NK-92 (cell line): ENCODE measurements around the gene USP47.

Experiments
- DNase-seq: peaks from one replicate; lab custom pipeline; 2025; ENCODE audit not compliant: unreplicated experiment; lab: John Stamatoyannopoulos, UW

Gene USP47

DNA sequence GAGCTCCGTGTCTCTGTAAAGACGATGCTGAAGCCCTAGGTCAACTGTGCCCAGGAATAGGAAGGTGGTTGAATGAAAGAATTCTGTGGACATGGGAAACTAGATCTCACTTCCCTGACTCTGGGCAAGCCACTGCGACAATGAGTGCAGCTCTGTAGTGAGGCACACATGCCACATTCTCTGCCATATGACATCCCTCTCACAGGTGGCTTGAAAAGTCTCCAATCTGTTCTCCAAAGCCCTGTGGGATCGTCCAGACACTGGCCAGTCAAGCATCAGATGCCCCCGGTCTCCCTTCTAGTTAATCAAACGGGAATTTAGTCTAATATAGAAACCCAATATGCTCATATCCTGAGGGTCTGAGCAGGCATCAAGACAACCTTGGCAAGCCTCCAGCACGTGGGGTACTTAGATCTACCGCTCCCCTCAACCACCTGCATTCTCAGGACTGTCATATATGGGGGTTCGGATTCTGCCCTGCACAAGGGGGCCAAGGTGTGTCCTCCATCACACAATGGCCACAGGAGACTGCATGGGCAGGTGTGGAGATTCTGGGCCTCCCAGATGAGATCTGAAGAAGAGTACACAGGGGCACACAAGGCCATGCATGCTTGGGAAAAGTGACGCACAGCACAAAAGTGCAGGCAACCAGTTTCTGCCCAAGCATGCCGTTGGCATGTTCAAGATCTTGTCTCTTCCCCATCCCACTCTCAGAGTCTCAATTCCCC, 154.7 kb downstream of the USP47 start:
- DNase-seq = no peak

DNA sequence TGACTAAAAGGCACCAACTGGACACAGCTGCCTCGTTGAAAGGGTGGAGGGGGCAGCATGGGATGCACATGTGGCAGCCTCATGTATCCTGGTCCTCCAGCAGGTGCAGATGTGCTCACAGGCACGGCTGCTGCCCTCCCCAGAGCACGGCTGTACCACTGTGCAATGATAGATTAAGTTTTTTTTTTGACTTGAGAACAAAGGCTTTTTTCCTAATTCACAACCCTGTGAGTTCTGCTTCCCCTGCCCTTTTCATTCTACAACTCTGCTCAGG, 155.2 kb downstream of the USP47 start:
- no peak for DNase-seq

DNA sequence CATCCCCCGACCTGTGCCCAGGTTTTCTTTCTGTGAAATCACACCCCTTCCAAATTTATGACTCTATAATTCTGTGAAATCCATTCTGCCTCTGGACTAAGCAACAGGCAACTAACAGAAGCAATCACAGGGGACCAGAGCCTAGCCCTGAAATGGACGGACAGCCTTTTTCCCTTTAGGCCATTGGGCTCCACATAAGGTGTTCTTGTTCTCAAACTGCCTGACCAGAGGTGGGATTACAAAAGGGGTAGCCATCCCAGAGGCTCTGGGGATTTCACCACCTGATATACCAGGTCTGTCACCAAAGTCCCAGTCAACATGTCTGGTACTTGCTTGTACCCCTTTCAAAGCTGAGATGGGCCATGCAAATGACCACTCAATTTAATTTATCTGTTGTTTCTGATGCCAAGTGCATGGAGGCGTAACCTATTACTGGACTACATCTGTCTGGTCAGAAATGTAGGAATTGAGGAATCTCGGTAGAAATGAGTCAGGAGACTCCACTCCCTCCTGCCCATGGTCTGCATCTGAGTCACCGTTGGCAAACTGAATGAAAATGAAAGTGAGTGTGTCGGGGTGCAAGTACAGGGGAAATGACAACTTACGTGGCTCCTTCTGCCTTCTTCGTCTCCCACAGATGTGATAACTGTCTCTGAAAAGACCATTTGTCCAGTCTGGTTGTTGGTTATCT, 156.5 kb downstream of the USP47 start:
- DNase-seq = no peak

DNA sequence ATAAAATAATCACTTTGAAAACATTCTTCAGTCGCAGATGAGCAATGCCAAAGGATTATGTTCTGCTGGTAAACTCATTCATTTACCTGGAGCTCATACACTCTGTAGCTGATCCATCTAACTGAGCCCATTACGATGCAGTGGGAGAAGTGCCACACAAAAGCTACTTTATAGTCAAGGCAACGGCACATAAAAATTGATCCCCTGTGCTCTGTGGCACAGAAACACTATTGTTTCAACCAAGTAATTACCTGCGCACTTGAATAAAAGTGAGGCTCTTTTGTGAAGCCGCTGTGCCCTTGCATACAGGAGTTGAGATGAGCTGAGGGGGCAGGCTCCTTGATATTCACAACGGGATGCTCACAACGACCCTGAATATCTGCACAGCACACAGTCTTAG, 159.4 kb downstream of the USP47 start:
- DNase-seq = no peak

DNA sequence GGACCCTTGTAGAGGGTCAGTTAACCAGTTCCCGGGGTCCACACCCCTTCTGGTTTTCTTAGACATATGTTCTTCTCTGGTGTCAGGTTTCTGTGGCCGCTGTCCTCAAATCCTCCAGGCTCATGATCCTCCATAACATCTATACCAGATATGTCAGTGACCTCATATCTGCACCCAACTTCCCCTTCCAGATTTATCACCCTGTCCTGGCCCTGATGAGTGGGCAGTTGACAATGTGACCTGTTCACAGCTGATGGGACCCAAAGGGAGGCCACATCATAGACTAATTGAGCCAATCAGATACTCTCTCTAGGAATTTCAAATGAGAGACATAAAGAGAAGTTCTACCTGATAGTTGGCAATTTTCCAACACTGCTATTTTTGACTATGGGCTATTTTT, 161.6 kb downstream of the USP47 start:
- no peak for DNase-seq

DNA sequence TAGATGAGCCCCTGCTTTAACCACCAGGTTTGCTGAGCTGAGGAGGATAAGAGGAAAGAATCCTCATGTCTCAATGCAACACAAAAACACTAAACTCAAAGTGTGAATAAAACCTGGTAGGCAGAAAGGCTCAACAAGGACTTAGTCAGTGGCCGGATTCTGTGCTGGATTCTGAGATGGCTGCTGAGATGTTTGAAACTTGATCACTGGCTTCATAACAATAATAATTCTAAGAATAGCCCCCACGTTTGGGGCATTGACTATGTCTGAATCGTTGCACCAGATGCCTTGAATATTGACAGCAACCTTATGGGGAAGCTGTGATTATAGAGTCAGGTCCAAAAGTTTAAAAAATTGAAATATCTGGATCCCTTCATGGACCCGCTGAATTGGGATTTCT, 162.0 kb downstream of the USP47 start:
- DNase-seq = no peak

DNA sequence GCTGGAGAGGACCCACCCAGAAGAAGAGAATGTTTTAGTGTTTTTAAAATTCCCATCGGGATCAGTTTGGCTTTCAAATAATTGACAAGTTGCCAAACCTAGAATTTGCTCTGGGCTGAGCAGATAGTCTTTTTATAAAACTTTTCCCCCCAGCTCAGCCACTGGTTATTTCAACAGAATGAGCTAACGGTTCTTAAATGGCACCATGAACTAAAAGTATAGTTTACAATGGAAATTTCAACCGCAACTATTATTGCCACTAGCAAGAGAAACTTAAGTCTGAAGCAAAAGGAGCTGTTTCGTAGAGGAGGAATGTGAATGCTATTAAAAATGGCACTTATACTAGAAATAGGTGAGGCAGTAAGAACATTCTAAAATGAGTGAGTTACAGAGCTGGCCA, 163.3 kb downstream of the USP47 start:
- no peak for DNase-seq

DNA sequence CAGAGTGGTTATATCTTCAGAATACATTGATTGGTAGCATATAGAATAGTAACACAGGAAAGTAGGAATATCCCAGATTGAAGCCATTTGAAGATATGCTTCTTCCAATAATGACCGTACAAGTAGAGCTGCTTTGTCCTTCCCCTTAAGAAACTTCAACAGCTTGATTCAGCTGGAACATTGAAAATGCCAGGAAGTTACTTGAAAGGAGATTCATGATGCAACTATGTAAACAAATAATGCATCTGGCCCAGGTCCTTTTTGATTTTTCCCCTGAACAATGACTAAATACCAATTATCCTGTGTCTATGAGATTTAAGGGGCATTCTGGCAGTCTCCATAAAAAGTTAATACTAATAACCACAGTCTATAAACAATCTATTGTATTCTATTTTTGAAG, 163.7 kb downstream of the USP47 start:
- DNase-seq = no peak

DNA sequence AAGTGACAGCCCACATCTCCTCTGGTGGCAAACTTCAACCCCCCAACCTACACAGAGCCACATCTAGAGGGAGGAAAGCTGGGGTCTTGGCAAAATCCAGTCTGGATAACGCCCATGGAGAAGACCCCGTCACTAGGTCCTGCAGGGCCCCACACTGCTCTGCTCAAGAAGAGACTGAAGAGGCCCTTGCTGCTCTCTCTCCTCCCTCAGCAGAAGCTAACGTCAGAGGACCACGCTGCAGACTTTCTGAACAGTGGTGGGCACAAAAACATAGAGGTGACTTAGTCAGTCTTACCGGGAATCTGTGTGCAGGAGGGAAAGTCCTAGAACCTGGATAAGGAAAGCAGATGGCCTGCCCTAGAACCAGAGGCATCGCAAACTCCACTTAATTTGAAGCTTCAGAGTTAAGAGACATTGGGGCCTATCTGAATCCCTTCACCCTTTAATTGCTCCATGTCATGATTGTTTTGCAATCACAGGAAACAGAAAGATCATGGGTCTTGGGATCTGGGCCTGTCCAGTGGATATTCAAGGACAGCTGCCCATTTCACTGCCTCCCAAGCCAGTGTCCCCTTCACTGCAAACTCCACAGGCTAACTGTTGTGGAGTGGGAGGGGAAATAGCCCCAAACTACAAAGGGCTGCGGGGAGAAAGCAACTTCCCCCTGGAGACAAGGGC, 164.9 kb downstream of the USP47 start:
- no peak for DNase-seq

DNA sequence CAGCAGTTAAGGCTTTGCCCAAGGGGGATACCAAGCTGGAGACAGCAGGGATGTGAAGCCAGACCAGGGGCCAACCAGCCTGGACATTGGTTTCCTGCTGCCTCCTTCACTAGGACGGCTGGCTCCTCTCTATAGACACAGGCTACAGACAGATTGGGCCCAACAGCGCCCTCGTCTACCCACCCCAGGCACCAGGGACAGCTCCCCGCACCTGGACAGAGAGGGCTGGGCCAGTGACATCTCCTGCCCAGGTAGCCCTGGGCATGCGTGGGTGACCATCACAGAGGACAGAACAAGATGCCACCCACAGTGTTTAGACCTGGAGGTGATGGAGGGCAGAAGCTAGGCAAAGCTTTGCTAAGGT, 165.4 kb downstream of the USP47 start:
- no peak for DNase-seq

DNA sequence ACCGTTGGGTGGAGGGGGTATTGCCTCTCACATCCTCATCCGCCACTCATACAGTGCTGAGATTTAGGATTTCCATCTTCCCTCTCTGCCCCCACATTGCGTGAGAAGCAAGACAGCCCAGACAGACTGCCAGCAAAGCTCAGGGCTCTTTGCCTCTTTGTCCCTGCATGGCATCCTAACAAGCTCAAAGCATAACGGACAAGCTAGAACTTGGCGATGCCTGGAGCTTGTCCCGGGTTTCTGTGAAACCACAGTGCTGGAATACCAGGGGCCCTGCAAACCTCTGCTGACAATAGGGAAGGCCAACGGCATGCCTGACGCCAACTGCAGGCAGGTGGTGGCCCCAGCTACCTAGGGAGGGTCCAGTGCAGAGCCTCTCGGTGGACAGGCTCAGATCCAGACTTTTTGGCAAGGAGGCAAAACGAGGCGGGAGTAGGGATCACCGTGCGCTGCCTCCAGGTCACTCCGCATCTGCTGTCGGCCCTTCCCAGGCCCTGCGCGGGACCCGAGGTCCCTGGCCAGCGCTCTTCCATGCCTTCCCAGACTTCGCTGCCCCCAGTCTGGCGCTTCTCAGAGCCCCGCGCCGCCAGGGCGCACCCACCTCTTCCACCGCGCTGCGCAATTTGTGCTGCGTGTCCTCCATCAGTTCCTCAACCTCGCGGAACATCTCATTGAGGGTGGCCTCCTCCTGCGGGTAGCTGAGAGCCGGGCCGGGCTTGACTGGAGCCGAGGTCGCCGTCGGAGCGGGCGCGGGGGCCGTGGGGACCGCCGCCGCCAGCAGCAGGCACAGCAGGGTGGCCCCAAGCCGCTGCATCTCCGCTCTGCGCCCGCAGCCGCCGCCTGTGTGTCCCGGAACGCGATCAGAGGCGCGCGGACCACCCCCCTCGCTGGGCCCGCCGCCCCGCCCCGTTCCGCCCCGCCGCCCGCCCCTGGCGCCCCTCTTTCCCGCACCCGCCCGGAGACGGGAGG, 166.3 kb downstream of the USP47 start, which contains the start of gene DKK3:
Gene DKK3, minus strand, starts transcription at position 858 of the 969 bp plus-strand sequence. Its CDS starts 44 bp downstream, at position 814.
- DNase-seq = no peak
